A549 (cell line): ENCODE results near the gene RERE.

Experiments
- CBX8 ChIP-seq: fragments of 200-600 bp; sonication (generic); IDR thresholded peaks from 2 replicates; pipeline ENCODE4 v1.6.1; 2016
- CTCF ChIP-seq: fragments of >200 bp; sonication (Bioruptor Twin); formaldehyde crosslinking; IDR thresholded peaks from 3 replicates; pipeline ENCODE4 v1.5.1; 2016
- EP300 ChIP-seq, 2 experiments: fragments of >200 bp; sonication (Bioruptor Twin); formaldehyde crosslinking; IDR thresholded peaks; 2 replicates in 1 of 2; 3 replicates in 1 of 2; pipeline ENCODE4 v1.6.1; 2016 to 2017
- HMGXB4 ChIP-seq: fragments of 250-450 bp; sonication (Bioruptor Pico); IDR thresholded peaks from 2 replicates; pipeline ENCODE4 v1.5.0; 2021; ENCODE audit warnings: mild to moderate bottlenecking, moderate library complexity, borderline replicate concordance
- JUNB ChIP-seq: fragments of >200 bp; sonication (Bioruptor Twin); formaldehyde crosslinking; IDR thresholded peaks from 2 replicates; pipeline ENCODE4 v1.6.1; 2016
- MYC ChIP-seq: IDR thresholded peaks from 2 replicates; pipeline ENCODE4 v1.6.1; 2012; ENCODE audit warnings: mild to moderate bottlenecking, inconsistent platforms, low read length, improper control_type of control experiment, borderline replicate concordance
- NR3C1 ChIP-seq: fragments of >200 bp; sonication (Bioruptor Twin); formaldehyde crosslinking; IDR thresholded peaks from 3 replicates; pipeline ENCODE4 v1.6.1; 2017
- POLR2A ChIP-seq: IDR thresholded peaks from 2 replicates; pipeline ENCODE4 v1.6.1; 2012; ENCODE audit warnings: mild to moderate bottlenecking, low read length

GRCh38 chr1:8858112-8858668, 40.8 kb upstream of the RERE start:
- TF ChIP-seq JUNB (no peak), CTCF (no peak), CBX8 (no peak), HMGXB4 (no peak), EP300 (IDR thresholded peaks at IDR 0.05) (no peak), MYC (no peak), POLR2A (no peak), NR3C1 (no peak)
